ENCODE measurements around the gene ATG9A.

The ATG9A gene

GRCh38 chr2:219207134-219207883 lies 22.1 kb downstream of the ATG9A start:
- no peak for TF ChIP-seq ZNF8 (CRISPR knock-in tag; IDR thresholded peaks at IDR 0.05)
- no peak for TF ChIP-seq RARB (CRISPR knock-in tag; IDR thresholded peaks at IDR 0.05)
- no peak for TF ChIP-seq CSDC2 (CRISPR knock-in tag; IDR thresholded peaks at IDR 0.05)
- TF ChIP-seq ARNTL (CRISPR knock-in tag; IDR thresholded peaks at IDR 0.05; ENCODE audit: borderline replicate concordance, low read depth), result no peak
- no peak for TF ChIP-seq TSHZ2 (CRISPR knock-in tag; IDR thresholded peaks at IDR 0.05)
- TF ChIP-seq ZNF565 (CRISPR knock-in tag; conservative IDR thresholded peaks at IDR 0.05; ENCODE audit: low read depth), result no peak
- no peak for TF ChIP-seq PATZ1 (CRISPR knock-in tag; IDR thresholded peaks at IDR 0.05; ENCODE audit: borderline replicate concordance)
- no peak for TF ChIP-seq SNAI2 (CRISPR knock-in tag; IDR thresholded peaks at IDR 0.05)
- TF ChIP-seq POU6F1 (CRISPR knock-in tag; IDR thresholded peaks at IDR 0.05; ENCODE audit: borderline replicate concordance, low read depth), result no peak
- no peak for TF ChIP-seq ZFP30 (CRISPR knock-in tag; IDR thresholded peaks at IDR 0.05)
- TF ChIP-seq OSR1 (CRISPR knock-in tag; IDR thresholded peaks at IDR 0.05), result no peak
- no peak for TF ChIP-seq ISL1 (CRISPR knock-in tag; IDR thresholded peaks at IDR 0.05)
- no peak for TF ChIP-seq GLIS3 (CRISPR knock-in tag; IDR thresholded peaks at IDR 0.05)
- no peak for TF ChIP-seq ZFP3 (CRISPR knock-in tag; IDR thresholded peaks at IDR 0.05)
- no peak for TF ChIP-seq CSRNP3 (CRISPR knock-in tag; IDR thresholded peaks at IDR 0.05)
- TF ChIP-seq ZC3H10 (CRISPR knock-in tag; IDR thresholded peaks at IDR 0.05), result no peak
- no peak for TF ChIP-seq BACH2 (CRISPR knock-in tag; IDR thresholded peaks at IDR 0.05; ENCODE audit: borderline replicate concordance)
- no peak for TF ChIP-seq CREB5 (CRISPR knock-in tag; IDR thresholded peaks at IDR 0.05; ENCODE audit: low read depth)
- TF ChIP-seq PPARA (CRISPR knock-in tag; IDR thresholded peaks at IDR 0.05; ENCODE audit: borderline replicate concordance), result no peak
- no peak for TF ChIP-seq TCF4 (CRISPR knock-in tag; IDR thresholded peaks at IDR 0.05; ENCODE audit: borderline replicate concordance)
- peak; percentile 44 for ATAC-seq

GRCh38 chr2:219206328-219207133 lies 22.9 kb downstream of the ATG9A start, which contains the start of gene ZFAND2B:
Gene ZFAND2B, plus strand, starts transcription at chr2:219206782. Its CDS starts 206 bp downstream, at chr2:219206988.
- peak; percentile 93 for ATAC-seq
- TF ChIP-seq RARB (CRISPR knock-in tag; IDR thresholded peaks at IDR 0.05) (no peak), ZNF565 (CRISPR knock-in tag; conservative IDR thresholded peaks at IDR 0.05; ENCODE audit: low read depth) (no peak), TSHZ2 (CRISPR knock-in tag; IDR thresholded peaks at IDR 0.05) (no peak), ARNTL (CRISPR knock-in tag; IDR thresholded peaks at IDR 0.05; ENCODE audit: borderline replicate concordance, low read depth) (no peak)
